Activated CD4-positive, alpha-beta T cell treated with anti-CD3 and anti-CD28 coated beads for 36 hours (primary cell): ENCODE results near the gene IL36B. TPM values are rescaled to one million over a fixed set of nuclear protein-coding genes. Genes with fewer than 3 reads are reported as not detected.

Source experiments
- ATAC-seq: fragments of 200-7000 bp; cut with Tn5 transposase; one replicate; pipeline ENCODE4 v1.10.0; 2021; ENCODE audit warnings: mild to moderate bottlenecking, moderate library complexity
- CTCF ChIA-PET: fragments of 350-600 bp; sonication (Branson Sonifier 250); formaldehyde crosslinking; loops from one replicate; lab custom pipeline; 2021; ENCODE audit warnings: antibody characterized with exemption; lab: Charles Lee
- POLR2A ChIA-PET: fragments of 350-600 bp; sonication (Branson Sonifier 250); formaldehyde crosslinking; loops from one replicate; lab custom pipeline; 2021; ENCODE audit warnings: antibody characterized with exemption, inconsistent platforms; lab: Charles Lee
- DNase-seq: peaks from one replicate; pipeline ENCODE4 v3.0.0-alpha.2; 2020
- H3K27ac Mint-ChIP-seq: one replicate; pipeline ENCODE4 v1.8.0; 2021; ENCODE audit warnings: mixed read lengths
- H3K27me3 Mint-ChIP-seq: one replicate; pipeline ENCODE4 v1.8.0; 2021; ENCODE audit warnings: mixed read lengths
- H3K36me3 Mint-ChIP-seq: one replicate; pipeline ENCODE4 v1.8.0; 2021; ENCODE audit warnings: low read depth, mixed read lengths
- H3K4me1 Mint-ChIP-seq: one replicate; pipeline ENCODE4 v1.8.0; 2021; ENCODE audit warnings: mixed read lengths
- H3K4me3 Mint-ChIP-seq: one replicate; pipeline ENCODE4 v1.8.0; 2021; ENCODE audit warnings: mild to moderate bottlenecking, moderate library complexity, mixed read lengths
- H3K9me3 Mint-ChIP-seq: one replicate; pipeline ENCODE4 v1.8.0; 2021; ENCODE audit warnings: low read depth, mixed read lengths
- intact Hi-C, 2 experiments: fragments of 100-400 bp; cut with DNase I in 1 of 2; cut with micrococcal nuclease in 1 of 2; formaldehyde crosslinking; loops; one replicate each; pipeline versions ENCODE4 v1.14.2 to v1.15.1; 2022 to 2024; cut with DNase I, micrococcal nuclease
- total RNA-seq, 2 experiments: library from RNA; stranded (reverse); gene quantifications; one replicate each; pipeline ENCODE4 v1.2.3, GENCODE V29; 2021

IL36B gene
- total RNA-seq, 2 experiments from 2014 or later = not detected

DNA sequence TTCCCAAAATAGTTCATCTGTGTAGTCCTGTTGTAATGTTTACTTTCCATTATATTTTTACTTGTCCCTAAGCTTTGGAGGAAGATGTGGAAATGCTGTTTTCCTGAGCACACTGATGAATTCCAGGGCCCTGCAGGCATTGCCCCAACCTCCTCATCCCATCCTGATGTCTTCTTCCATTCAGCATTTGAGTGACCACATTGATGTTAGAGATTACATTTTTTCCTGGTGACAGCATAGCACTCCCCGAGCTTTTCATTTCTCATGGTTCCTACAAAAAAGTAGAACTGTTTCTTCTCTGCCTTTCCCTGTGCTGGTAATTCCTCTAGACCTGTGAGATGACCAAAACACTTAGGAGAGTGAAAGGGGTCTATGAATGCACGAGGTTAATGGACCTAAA is 42.6 kb downstream of the IL36B start:
- ATAC-seq (no peak), DNase-seq (no peak)
- H3K4me1 Mint-ChIP-seq = peaks cover 4% of the 10 kb centered on the region
- ChIA-PET POLR2A (no interaction called here), CTCF (interaction anchor here (0.7 kb wide), 1 partner anchor 11 kb away, joined by 3 read pairs; no protein-coding TSS in a partner anchor)
- no peak overlapping the region for H3K27ac Mint-ChIP-seq
- H3K9me3 Mint-ChIP-seq = no peaks in the 10 kb centered on the region
- intact Hi-C loops = no loop called here
- H3K4me3 Mint-ChIP-seq = no peak overlapping the region
- no peaks in the 10 kb centered on the region for H3K36me3 Mint-ChIP-seq
- H3K27me3 Mint-ChIP-seq = no peaks in the 10 kb centered on the region

DNA sequence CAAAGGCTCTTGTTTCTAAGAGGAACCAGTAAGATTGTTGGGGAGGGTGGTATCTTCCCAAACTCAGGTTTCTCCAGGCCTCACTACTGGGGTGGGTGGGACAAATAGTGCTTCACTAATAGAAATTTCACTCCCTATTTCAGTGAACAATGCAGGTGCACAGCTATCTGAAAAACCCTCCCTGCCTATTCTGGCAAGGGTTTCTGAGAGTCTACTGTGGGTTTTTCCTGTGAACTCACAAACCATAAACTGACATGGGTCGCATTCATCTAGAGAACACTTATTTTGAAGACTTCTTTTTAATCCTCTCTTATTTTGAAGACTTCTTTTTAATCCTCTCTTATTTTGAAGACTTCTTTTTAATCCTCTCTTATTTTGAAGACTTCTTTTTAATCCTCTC is 43.0 kb downstream of the IL36B start:
- Mint-ChIP-seq H3K4me1 (peaks cover 4% of the 10 kb centered on the region), H3K9me3 (no peaks in the 10 kb centered on the region), H3K36me3 (no peaks in the 10 kb centered on the region), H3K27me3 (no peaks in the 10 kb centered on the region), H3K27ac (no peak overlapping the region), H3K4me3 (no peak overlapping the region)
- intact Hi-C loops = no loop called here
- ATAC-seq (no peak), DNase-seq (no peak)
- POLR2A ChIA-PET = no interaction called here
- CTCF ChIA-PET = interaction anchor here (0.5 to 0.7 kb wide), 2 partner anchors 11 to 54 kb away, joined by 3 read pairs; no protein-coding TSS in a partner anchor

DNA sequence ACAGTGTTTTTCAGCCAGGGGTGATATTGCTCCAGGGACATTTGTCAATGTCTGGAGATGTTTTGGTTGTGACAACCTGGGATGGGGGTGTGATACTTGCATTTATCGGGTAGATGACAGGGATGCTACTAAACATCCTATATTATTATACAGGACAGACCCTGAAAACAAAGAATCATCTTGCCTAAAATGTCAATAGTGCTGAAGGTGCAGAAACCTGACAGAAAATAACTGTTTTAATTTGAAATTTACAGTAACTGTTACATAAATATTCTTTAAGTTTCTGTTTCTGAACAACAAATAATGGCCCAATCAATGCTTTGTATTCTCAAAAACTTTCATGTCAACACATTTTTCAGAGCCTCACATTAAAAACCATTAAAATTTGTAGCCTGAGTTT is 45.4 kb downstream of the IL36B start:
- CTCF ChIA-PET = interaction anchor here (0.5 kb wide), 1 partner anchor 796 kb away, joined by 3 read pairs; no protein-coding TSS in a partner anchor
- ATAC-seq (no peak), DNase-seq (no peak)
- POLR2A ChIA-PET = no interaction called here
- no peak overlapping the region for H3K4me3 Mint-ChIP-seq
- no peaks in the 10 kb centered on the region for H3K27me3 Mint-ChIP-seq
- no peaks in the 10 kb centered on the region for H3K9me3 Mint-ChIP-seq
- H3K4me1 Mint-ChIP-seq = peaks cover 4% of the 10 kb centered on the region
- H3K27ac Mint-ChIP-seq = no peak overlapping the region
- intact Hi-C loops = no loop called here
- no peaks in the 10 kb centered on the region for H3K36me3 Mint-ChIP-seq

GRCh38 chr2:113005030-113005509 is 47.6 kb downstream of the IL36B start, which contains the start of gene IL36A:
IL36A (plus strand) TSS chr2:113005459; CDS start chr2:113005872, 413 bp downstream.
- no peak within 1 kb of the TSS for H3K27ac Mint-ChIP-seq

GRCh38 chr2:113002677-113003076 is 50.0 kb downstream of the IL36B start:
- ChIA-PET CTCF (interaction anchor here (1.4 kb wide), 1 partner anchor 44 kb away, joined by 3 read pairs; no protein-coding TSS in a partner anchor), POLR2A (no interaction called here)
- intact Hi-C loops = no loop called here
- H3K27ac Mint-ChIP-seq = no peak overlapping the region
- H3K4me3 Mint-ChIP-seq = no peak overlapping the region
- no peaks in the 10 kb centered on the region for H3K27me3 Mint-ChIP-seq
- DNase-seq (no peak), ATAC-seq (no peak)
- peaks cover 7% of the 10 kb centered on the region for H3K36me3 Mint-ChIP-seq
- peaks cover 2% of the 10 kb centered on the region for H3K4me1 Mint-ChIP-seq
- peaks cover 24% of the 10 kb centered on the region for H3K9me3 Mint-ChIP-seq

More at GRCh38 chr2:113005030-113005509, 47.6 kb downstream of the IL36B start, which contains the start of gene IL36A:
- no peak for DNase-seq
- POLR2A ChIA-PET = no interaction called here
- Mint-ChIP-seq H3K4me3 (no peak within 1 kb of the TSS), H3K9me3 (peaks cover 15% of the 10 kb centered on the region), H3K4me1 (peaks cover 2% of the 10 kb centered on the region), H3K27me3 (no peaks in the 10 kb centered on the region), H3K36me3 (peaks cover 7% of the 10 kb centered on the region)
- no peak for ATAC-seq
- CTCF ChIA-PET = no interaction called here
- intact Hi-C loops = no loop called here

DNA sequence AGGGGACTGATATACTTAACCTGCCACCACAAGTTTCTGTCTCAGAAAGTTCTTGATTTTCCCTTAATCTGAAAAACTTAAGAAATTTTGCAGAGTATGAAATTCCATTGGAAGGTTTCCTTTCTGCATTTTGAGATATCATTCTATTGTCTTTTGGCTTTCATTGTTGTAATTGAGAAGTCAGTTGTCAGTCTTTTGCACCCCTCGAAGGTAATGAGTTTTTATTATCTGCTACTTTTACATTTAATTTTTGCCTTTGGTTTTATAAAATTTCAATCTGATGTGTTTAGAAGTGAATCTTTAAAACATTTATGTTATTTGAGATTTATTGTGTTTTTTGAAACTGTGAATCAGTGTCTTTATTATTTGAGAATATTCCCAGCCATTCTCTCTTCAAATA is 52.2 kb downstream of the IL36B start:
- intact Hi-C loops = no loop called here
- Mint-ChIP-seq H3K27ac (no peak overlapping the region), H3K4me3 (no peak overlapping the region), H3K36me3 (peaks cover 7% of the 10 kb centered on the region), H3K9me3 (peaks cover 24% of the 10 kb centered on the region), H3K27me3 (no peaks in the 10 kb centered on the region), H3K4me1 (peaks cover 24% of the 10 kb centered on the region)
- CTCF ChIA-PET = interaction anchor here (1.1 kb wide), 1 partner anchor 59 kb away, joined by 3 read pairs; no protein-coding TSS in a partner anchor
- no peak for ATAC-seq
- POLR2A ChIA-PET = no interaction called here
- no peak for DNase-seq

GRCh38 chr2:112997151-112997550 is 55.5 kb downstream of the IL36B start:
- DNase-seq (no peak), ATAC-seq (no peak)
- intact Hi-C loops = no loop called here
- ChIA-PET POLR2A (no interaction called here), CTCF (no interaction called here)
- peaks cover 35% of the 10 kb centered on the region for H3K4me1 Mint-ChIP-seq
- peaks cover 11% of the 10 kb centered on the region for H3K36me3 Mint-ChIP-seq
- no peaks in the 10 kb centered on the region for H3K27me3 Mint-ChIP-seq
- peak overlapping the region; percentile 46 for H3K4me3 Mint-ChIP-seq
- peak overlapping the region; percentile 85 for H3K27ac Mint-ChIP-seq
- H3K9me3 Mint-ChIP-seq = peaks cover 31% of the 10 kb centered on the region

- ChIA-PET POLR2A (no interaction called here), CTCF (no interaction called here)
- peak; percentile 81 for DNase-seq
- peak overlapping the region; percentile 46 for H3K4me3 Mint-ChIP-seq
- H3K27ac Mint-ChIP-seq = peak overlapping the region; percentile 85
- peak; percentile 97 for ATAC-seq
- intact Hi-C loops = no loop called here
- peaks cover 33% of the 10 kb centered on the region for H3K9me3 Mint-ChIP-seq
- H3K27me3 Mint-ChIP-seq = no peaks in the 10 kb centered on the region
- H3K36me3 Mint-ChIP-seq = peaks cover 15% of the 10 kb centered on the region
- H3K4me1 Mint-ChIP-seq = peaks cover 35% of the 10 kb centered on the region
Measured at GRCh38 chr2:112996635-112997034, 56.0 kb downstream of the IL36B start.

GRCh38 chr2:112995346-112995920 is 57.2 kb downstream of the IL36B start:
- H3K27me3 Mint-ChIP-seq = no peaks in the 10 kb centered on the region
- intact Hi-C loops = no loop called here
- H3K4me3 Mint-ChIP-seq = peak overlapping the region; percentile 53
- H3K4me1 Mint-ChIP-seq = peaks cover 35% of the 10 kb centered on the region
- no peak for ATAC-seq
- peaks cover 25% of the 10 kb centered on the region for H3K9me3 Mint-ChIP-seq
- CTCF ChIA-PET = interaction anchor here (0.6 to 1.3 kb wide), 2 partner anchors 10 to 143 kb away, joined by 5 to 7 read pairs; no protein-coding TSS in a partner anchor
- peaks cover 12% of the 10 kb centered on the region for H3K36me3 Mint-ChIP-seq
- DNase-seq = peak; percentile 60
- peak overlapping the region; percentile 82 for H3K27ac Mint-ChIP-seq
- POLR2A ChIA-PET = no interaction called here

DNA sequence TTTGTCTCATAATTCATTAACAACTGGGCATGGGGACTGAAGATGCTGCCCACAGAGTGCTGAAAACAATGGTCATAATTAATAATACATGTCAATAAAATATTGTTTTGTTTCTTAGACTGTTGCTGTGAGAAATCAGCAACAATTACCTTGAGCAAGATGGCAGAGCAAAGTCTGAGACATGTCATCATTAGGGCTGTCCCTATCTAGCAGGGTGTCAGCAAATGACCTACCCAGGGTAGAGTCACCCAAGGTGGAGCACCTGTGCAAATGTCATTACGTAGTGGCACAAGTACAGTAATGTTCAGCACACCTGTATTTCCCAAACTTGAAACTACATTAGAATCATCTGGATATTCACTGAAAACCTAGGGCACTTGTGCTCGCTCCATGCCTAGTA is 58.0 kb downstream of the IL36B start:
- Mint-ChIP-seq H3K27me3 (no peaks in the 10 kb centered on the region), H3K27ac (no peak overlapping the region), H3K36me3 (peaks cover 10% of the 10 kb centered on the region), H3K4me3 (no peak overlapping the region), H3K9me3 (peaks cover 23% of the 10 kb centered on the region), H3K4me1 (peaks cover 35% of the 10 kb centered on the region)
- ChIA-PET CTCF (no interaction called here), POLR2A (no interaction called here)
- intact Hi-C loops = no loop called here
- no peak for DNase-seq
- ATAC-seq = no peak

DNA sequence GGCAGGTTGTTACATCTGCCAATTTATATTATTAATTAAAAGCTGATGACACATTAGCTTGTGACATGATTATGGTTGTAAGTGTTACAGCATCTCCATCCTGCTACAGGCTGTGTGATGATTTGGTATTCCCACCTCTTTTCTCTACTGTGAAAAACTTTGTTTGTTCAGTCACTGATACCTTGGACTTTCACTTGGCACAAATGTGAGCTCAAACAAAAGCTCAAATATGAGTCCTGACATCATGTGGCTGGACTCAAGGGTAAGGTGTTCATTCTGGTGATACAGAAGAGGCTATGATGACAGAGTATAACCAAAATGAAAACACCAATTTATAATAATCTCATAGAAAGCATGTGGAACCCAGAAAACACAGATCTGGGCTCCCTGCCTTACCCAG is 58.8 kb downstream of the IL36B start:
- ChIA-PET CTCF (interaction anchor here (0.9 to 1.0 kb wide), 2 partner anchors 9 to 92 kb away, joined by 3 to 4 read pairs; no protein-coding TSS in a partner anchor), POLR2A (no interaction called here)
- Mint-ChIP-seq H3K27me3 (no peaks in the 10 kb centered on the region), H3K9me3 (peaks cover 20% of the 10 kb centered on the region), H3K36me3 (peaks cover 10% of the 10 kb centered on the region), H3K4me3 (no peak overlapping the region), H3K27ac (no peak overlapping the region), H3K4me1 (peaks cover 35% of the 10 kb centered on the region)
- ATAC-seq = no peak
- intact Hi-C loops = no loop called here
- DNase-seq = no peak

- ChIA-PET POLR2A (no interaction called here), CTCF (no interaction called here)
- Mint-ChIP-seq H3K9me3 (peaks cover 25% of the 10 kb centered on the region), H3K36me3 (peaks cover 10% of the 10 kb centered on the region), H3K4me1 (peaks cover 17% of the 10 kb centered on the region), H3K27ac (no peak overlapping the region), H3K4me3 (no peak overlapping the region), H3K27me3 (no peaks in the 10 kb centered on the region)
- intact Hi-C loops = no loop called here
- ATAC-seq = no peak
- no peak for DNase-seq
Measured at GRCh38 chr2:112989611-112990010, 63.1 kb downstream of the IL36B start.
